Measurements from ENCODE around the gene SLC6A6. TPM values are rescaled to one million over a fixed set of nuclear protein-coding genes. Genes with fewer than 3 reads are reported as not detected.

SLC6A6 gene
- total RNA-seq, 1 donor from 2014 or later, result 46.3 TPM

- Mint-ChIP-seq H3K4me1 (ENCODE audit: unreplicated experiment) (peaks cover 51% of the 10 kb centered on the region), H3K9me3 (ENCODE audit: unreplicated experiment) (no peaks in the 10 kb centered on the region), H3K4me3 (ENCODE audit: unreplicated experiment) (peak overlapping the region; percentile 19), H3K27ac (ENCODE audit: unreplicated experiment) (peak overlapping the region; percentile 82), H3K27me3 (ENCODE audit: unreplicated experiment) (peaks cover 13% of the 10 kb centered on the region), H3K36me3 (ENCODE audit: low read depth, unreplicated experiment) (peaks cover 6% of the 10 kb centered on the region)
- no peak for TF ChIP-seq CTCF (IDR thresholded peaks at IDR 0.05; ENCODE audit: unreplicated experiment)
- DNase-seq (ENCODE audit: low spot score), result no peak
These were observed 37.2 kb downstream of the SLC6A6 start for GRCh38 chr3:14439501-14440167.

GRCh38 chr3:14440168-14440518 is 37.7 kb downstream of the SLC6A6 start:
- no peak for TF ChIP-seq CTCF (IDR thresholded peaks at IDR 0.05; ENCODE audit: unreplicated experiment)
- DNase-seq (ENCODE audit: low spot score), result no peak
- Mint-ChIP-seq H3K27me3 (ENCODE audit: unreplicated experiment) (peaks cover 13% of the 10 kb centered on the region), H3K4me3 (ENCODE audit: unreplicated experiment) (no peak overlapping the region), H3K27ac (ENCODE audit: unreplicated experiment) (peak overlapping the region; percentile 82), H3K9me3 (ENCODE audit: unreplicated experiment) (no peaks in the 10 kb centered on the region), H3K36me3 (ENCODE audit: low read depth, unreplicated experiment) (peaks cover 6% of the 10 kb centered on the region), H3K4me1 (ENCODE audit: unreplicated experiment) (peaks cover 46% of the 10 kb centered on the region)

- Mint-ChIP-seq H3K9me3 (ENCODE audit: unreplicated experiment) (no peaks in the 10 kb centered on the region), H3K36me3 (ENCODE audit: low read depth, unreplicated experiment) (peaks cover 10% of the 10 kb centered on the region), H3K27me3 (ENCODE audit: unreplicated experiment) (peaks cover 13% of the 10 kb centered on the region), H3K27ac (ENCODE audit: unreplicated experiment) (peak overlapping the region; percentile 91), H3K4me1 (ENCODE audit: unreplicated experiment) (peaks cover 41% of the 10 kb centered on the region), H3K4me3 (ENCODE audit: unreplicated experiment) (no peak overlapping the region)
- peak; percentile 62 for DNase-seq (ENCODE audit: low spot score)
- no peak for TF ChIP-seq CTCF (IDR thresholded peaks at IDR 0.05; ENCODE audit: unreplicated experiment)
These were observed 38.3 kb downstream of the SLC6A6 start for GRCh38 chr3:14440531-14441239.

GRCh38 chr3:14441240-14441919 is 39.0 kb downstream of the SLC6A6 start:
- H3K36me3 Mint-ChIP-seq (ENCODE audit: low read depth, unreplicated experiment), result peaks cover 16% of the 10 kb centered on the region
- TF ChIP-seq CTCF (IDR thresholded peaks at IDR 0.05; ENCODE audit: unreplicated experiment), result no peak
- DNase-seq (ENCODE audit: low spot score), result peak; percentile 49
- peaks cover 13% of the 10 kb centered on the region for H3K27me3 Mint-ChIP-seq (ENCODE audit: unreplicated experiment)
- peak overlapping the region; percentile 91 for H3K27ac Mint-ChIP-seq (ENCODE audit: unreplicated experiment)
- no peak overlapping the region for H3K4me3 Mint-ChIP-seq (ENCODE audit: unreplicated experiment)
- H3K4me1 Mint-ChIP-seq (ENCODE audit: unreplicated experiment), result peaks cover 39% of the 10 kb centered on the region
- no peaks in the 10 kb centered on the region for H3K9me3 Mint-ChIP-seq (ENCODE audit: unreplicated experiment)

- H3K4me1 Mint-ChIP-seq (ENCODE audit: unreplicated experiment), result peaks cover 35% of the 10 kb centered on the region
- no peaks in the 10 kb centered on the region for H3K9me3 Mint-ChIP-seq (ENCODE audit: unreplicated experiment)
- H3K27ac Mint-ChIP-seq (ENCODE audit: unreplicated experiment), result peak overlapping the region; percentile 91
- H3K36me3 Mint-ChIP-seq (ENCODE audit: low read depth, unreplicated experiment), result peaks cover 19% of the 10 kb centered on the region
- TF ChIP-seq CTCF (IDR thresholded peaks at IDR 0.05; ENCODE audit: unreplicated experiment), result no peak
- no peak overlapping the region for H3K4me3 Mint-ChIP-seq (ENCODE audit: unreplicated experiment)
- DNase-seq (ENCODE audit: low spot score), result no peak
- H3K27me3 Mint-ChIP-seq (ENCODE audit: unreplicated experiment), result peaks cover 13% of the 10 kb centered on the region
These were observed 39.5 kb downstream of the SLC6A6 start for GRCh38 chr3:14441920-14442300.
